GM21576 (cell line): ENCODE results near the gene SVBP.
"Not testable (repeated sequence)": the region's sequence is repeated elsewhere in the genome, so short reads cannot be mapped to it uniquely, and the experiment has no call there.

Experiments
- ATAC-seq: cut with Tn5 transposase; IDR thresholded peaks from one replicate; pipeline ENCODE4 v1.9.1; 2021; ENCODE audit warnings: mild to moderate bottlenecking, moderate library complexity; ENCODE audit not compliant: unreplicated experiment

The SVBP gene

DNA sequence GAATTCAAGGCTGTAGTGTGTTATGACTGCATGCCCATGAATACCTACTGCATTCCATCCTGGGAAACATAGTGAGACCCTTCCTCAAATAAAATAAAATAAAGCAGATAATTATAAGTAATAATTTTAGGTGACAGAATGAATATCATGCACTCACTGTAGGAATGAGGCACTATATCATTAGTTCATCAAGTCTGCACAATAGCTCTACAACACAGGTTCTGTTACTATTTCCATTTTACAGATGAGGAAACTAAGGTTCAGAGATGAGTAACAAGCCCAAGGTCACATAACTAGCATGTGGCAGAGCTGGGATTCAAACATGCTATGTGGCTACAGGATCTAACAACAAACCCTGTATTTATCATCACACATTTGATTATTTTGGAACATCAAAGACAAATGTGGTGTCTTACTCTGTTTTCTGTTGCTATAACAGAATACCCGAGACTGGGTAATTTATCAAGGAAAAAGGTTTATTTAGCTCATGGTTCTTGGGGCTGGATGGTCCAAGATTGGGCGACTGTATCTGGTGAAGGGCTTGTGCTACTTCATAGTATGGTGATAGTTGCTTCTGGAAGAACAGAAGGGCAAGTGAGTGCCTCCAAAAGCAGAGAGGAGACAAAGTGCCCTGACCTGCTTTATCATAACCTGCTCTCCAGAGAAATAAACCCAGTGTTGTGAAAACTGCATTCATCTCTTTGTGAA is 24.4 kb upstream of the SVBP start:
- ATAC-seq: no peak

- ATAC-seq: no peak
Measured at GRCh38 chr1:42841010-42841409, 23.8 kb upstream of the SVBP start.

DNA sequence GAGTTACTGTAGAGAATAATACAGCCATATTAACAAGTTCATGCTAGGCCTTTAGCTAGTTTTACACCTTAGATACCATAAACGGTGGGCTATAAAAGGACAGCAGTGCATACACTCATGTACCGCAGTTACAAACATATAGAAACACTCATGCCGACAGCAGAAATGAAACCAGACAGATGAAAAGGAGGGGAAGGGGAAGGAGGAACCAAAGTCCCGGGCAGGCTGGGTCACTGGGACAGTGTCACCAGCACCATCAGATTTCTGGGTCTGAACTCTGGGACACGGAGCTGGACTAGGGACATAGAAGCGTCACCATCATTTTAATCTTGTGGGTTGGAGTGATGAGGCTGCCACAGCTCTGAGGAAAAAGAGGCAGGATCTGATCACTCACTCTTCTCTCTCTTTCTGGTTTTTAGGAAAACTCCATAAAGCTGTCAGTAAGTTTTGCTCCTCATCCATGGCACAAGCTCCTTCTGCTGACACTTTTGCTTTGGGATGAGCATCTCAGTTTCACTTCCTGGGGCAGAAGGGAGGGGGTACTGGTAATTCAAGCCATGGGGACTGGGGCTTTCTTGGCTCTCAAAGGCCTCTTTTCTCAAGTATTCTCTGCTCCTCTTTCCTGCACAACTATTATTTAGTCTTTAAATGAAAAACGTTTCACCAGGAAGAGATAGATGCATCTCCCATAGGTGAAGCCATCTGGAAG is 21.4 kb upstream of the SVBP start:
- no peak for ATAC-seq

DNA sequence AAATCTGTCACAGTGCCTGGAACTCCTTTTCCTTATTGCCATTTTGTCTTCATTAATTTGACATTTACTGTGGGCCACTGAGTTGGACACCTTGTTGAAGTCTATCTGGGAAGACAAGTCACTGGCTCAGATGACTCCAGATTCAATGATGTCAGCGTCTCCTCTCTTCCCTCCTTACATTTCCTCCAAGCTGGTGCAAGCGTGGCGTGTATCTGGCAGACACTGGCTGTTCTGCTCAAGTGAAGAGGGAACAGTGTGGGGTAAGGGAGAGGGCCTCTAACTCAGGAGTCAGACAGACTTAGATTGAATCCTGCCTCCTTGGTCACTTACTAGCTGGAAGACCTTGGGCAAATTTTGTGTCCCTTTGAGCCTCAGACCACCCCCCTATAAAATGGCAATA is 20.5 kb upstream of the SVBP start:
- ATAC-seq: no peak

GRCh38 chr1:42835422-42835821 is 18.2 kb upstream of the SVBP start:
- no peak for ATAC-seq

- no peak for ATAC-seq
Measured at GRCh38 chr1:42834803-42835202, 17.6 kb upstream of the SVBP start.

DNA sequence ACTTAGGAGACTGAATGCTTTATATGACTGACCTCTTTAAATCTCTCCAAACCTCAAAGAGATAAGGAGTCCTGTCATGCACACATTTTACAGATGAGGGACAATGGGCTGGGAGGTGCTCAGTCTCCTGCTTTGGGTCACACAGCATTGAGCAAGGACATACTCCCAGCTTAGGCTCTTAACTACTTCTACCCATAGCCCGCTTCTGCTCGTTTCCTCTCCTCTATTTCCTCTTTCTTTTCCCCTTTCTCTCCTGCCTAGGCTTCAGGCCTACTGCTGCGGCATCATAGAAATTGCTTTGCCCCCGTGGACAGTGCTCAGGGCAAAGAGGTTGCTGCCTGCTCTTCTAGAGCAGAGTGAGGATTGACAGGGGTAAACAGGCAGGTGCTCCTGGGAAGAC is 16.8 kb upstream of the SVBP start:
- no peak for ATAC-seq

DNA sequence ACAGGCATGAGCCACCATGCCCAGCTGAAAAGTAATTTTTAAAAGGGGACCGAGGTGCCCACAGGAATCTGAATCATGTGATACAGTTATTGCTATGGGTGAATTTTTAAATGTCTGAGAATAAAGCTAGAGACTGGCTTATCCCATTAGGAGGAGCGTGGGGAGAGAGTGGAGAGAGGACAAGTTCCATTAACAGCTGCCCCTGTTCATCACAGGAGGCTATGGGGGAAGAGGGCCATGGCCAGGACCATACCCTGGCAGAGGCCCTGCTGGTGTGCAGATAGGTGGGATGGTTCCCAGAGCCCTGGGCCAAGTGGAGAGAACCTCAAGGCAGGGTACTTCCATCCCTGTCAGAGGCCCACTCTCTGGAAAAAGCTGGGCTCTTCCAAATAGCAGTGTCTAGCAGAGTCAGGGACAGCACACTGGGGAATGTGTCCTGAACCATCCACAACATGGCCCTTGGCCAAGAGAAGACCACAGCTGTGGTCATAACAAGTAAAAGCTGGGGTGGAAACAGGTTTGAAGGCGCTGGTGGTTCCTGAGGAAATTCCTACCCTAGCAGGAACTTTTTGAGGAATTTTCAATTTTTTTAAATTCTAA is 15.5 kb upstream of the SVBP start:
- ATAC-seq: no peak

DNA sequence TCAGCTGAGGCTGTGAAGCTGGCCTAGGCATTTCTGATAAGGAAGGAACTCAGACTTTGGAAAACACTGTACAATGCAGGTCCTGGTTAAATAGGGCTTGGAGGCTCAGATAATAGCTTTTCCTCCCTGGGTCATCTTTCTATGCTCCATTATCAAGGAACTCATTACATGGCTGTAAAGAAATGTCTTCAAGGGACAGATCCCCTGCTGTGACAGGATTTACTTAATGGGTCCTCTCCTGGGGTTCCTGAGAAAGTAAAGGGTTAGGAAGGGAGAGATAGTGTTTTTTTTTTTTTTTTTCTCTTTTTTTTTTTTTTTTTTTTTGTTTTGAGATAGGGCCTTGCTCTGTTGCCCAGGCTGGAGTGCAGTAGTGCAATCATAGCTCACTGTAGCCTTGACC is 14.1 kb upstream of the SVBP start:
- no peak for ATAC-seq

- ATAC-seq: no peak
Measured at GRCh38 chr1:42830631-42831030, 13.4 kb upstream of the SVBP start.

DNA sequence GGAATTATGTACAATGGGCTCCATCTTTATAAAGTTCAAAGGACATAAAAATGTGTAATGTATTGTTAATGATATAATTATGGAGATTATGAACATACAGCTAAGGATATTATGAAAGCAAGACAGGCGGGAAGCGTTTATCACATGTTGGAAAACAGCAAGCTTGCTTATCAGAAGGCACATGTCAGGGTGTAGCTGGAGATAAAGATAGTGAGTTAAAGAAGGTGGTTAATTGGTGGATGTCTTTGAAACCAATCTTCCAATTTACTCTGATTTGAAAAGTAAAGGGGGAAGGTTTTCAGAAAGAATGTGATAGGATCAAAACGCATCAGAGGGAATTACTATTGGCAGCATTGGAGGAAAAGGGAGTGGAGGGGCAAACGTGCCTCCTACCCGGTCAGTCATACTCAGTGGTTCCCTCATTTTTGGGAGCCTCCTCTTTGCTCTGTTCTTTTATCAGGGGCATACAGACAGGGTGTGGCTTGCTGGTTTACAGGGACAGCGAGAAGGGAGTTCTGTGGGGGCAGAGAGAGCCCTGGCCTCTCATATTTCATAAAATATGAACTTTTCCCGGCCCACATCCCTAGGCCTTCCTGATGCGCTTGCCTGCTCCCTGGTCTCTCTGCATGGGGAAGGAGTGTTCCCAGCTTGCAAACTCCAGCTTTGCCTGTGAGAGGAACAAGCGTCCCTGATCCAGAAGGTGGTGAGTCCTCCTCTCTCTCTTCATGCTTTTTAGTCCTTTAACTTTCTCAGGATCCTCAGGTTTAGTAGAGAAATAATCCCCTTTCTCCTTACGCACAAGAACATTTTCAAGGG is 8.0 kb upstream of the SVBP start:
- ATAC-seq: no peak

DNA sequence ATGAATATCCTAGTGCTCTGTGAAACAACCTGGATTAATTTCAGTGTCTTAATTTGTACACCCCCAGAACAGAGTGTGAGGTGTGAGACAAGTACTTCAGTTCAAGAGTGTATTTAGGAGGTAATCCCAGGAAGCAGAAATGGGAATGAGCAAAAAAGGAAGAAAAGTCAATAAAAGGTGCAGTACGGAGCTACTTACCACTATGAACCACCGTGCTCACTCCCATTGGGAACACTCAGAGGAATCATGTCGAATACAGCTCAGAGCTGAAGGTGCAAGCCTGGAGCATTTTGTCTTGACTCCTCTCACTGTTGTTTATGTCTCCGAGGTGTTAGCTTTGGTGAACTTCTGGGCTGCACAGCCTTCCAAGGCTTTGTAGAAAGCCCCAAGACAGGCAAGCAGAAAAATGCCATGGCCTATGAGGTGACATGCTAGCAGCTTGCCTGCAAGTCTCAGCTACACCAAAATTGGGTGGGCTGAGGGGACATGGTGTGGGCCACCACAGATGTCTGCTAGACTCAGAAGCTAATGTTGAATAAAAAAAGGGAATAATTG is 7.4 kb upstream of the SVBP start:
- no peak for ATAC-seq

DNA sequence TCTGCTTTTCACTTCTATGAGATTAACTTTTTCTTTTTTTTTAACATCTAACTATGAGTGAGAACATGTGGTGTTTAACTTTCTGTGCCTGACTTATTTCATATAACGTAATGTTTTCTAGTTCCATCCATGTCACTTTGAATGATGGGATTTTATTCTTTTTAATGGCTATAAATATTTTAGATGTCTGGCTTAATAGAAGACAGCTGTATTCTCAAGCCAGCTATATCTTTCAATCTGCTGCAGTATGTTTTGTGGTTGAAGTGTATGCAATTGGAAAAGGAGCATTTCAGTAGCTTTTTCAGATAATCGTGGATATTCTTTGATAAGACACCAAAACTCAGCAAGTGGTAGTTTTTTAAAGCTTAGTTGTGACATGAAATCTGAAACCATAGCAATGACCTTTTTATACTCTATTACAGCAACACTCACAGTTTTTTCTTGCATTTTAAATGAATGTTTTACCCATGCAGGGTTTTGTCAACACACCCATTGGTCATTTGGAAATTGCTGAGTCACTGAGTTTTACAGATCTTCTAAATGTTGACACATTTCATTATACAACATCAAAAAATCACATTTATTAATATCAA is 5.7 kb upstream of the SVBP start:
- ATAC-seq: no peak

DNA sequence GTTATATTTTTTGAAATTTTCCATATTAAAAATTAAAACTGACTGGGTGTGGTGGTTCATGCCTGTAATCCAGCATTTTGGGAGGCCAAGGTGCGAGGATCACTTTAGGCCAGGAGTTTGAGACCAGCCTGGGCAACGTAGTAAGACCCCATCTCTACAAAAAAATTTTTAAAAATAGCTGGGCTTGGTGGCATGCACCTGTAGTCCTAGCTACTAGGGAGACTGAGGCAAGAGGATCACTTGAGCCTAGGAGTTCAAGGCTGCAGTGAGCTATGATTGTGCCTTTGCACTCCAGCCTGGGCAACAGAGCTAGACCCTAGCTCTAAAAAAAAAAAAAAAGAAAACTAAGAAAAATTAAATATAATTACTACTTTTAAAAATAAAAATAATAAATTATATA is 4.5 kb upstream of the SVBP start:
- no peak for ATAC-seq

- ATAC-seq: no peak
Measured at GRCh38 chr1:42820813-42821212, 3.6 kb upstream of the SVBP start.

- no peak for ATAC-seq
Measured at GRCh38 chr1:42817976-42818375, 779 bp upstream of the SVBP start.

DNA sequence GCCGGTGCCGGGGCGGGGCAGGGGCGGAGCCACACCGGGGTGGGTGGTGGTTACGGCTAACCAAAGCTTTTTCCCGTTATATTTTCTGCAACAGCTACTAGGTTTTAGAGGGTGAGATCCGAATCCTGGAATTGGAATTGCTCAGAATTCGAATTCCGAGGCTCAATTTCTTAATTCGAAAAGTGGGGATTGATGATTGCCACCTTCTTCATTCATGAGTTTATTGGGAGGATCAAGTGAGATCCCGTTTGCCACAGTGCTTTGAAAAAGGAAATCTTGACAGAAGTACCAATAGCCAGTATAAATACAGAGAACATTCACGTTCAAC is 207 bp upstream of the SVBP start:
- peak; percentile 7 for ATAC-seq

- ATAC-seq: no peak
Measured at GRCh38 chr1:42815941-42816584, 1.1 kb downstream of the SVBP start.

- not testable (repeated sequence) for ATAC-seq
Measured at GRCh38 chr1:42814815-42815214, 2.4 kb downstream of the SVBP start.

DNA sequence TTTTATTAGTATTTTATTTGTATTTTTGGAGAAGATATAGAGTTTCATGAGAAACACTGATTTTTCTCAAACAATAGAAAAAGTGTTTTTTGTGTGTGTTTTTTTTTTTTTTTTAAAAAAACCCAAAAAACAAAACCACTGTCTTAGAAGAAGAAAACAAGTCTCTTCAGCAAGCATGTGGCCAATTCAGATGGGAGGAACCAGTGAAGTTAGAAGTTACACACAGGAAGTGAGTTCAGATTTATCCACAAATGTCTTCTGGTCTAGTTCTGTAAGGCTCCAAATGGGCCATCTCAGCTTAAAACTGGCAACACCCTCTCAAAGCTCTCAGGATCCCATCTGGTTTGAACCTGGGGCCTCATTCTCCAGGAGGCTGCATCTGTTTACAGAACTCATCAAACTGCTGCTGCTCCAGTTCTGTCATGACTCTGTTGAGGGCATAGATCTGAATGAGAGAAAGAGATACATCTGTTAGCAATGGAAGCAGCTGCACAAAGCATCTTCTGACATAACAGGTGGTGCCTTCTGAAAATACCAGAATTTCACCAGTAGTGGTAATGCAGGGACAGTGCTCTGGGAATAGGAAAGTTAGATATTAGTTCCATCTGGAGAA is 10.0 kb downstream of the SVBP start:
- ATAC-seq: no peak
